Kidney (tissue), 14 donors: ENCODE measurements around the gene HSD17B4. TPM values are rescaled to one million over a fixed set of nuclear protein-coding genes. Genes with fewer than 3 reads are reported as not detected.

Experiments
- DNase-seq, 5 donors: peaks; one replicate each; pipeline ENCODE4 v3.0.0-alpha.2; 2013 to 2020
- FAIRE-seq: peaks from 2 replicates; lab custom pipeline; 2012; peaks lifted over from hg19 to GRCh38; lab: Jason Lieb, UNC
- H3K27ac ChIP-seq, 2 donors: one replicate each; pipeline ENCODE4 v1.7.0; 2013; ENCODE audit warnings: low read depth in 2 of 2, low read length in 2 of 2, inconsistent platforms in 1 of 2
- H3K27me3 ChIP-seq: one replicate; pipeline ENCODE4 v1.7.1; 2013; ENCODE audit warnings: low read length, inconsistent platforms; ENCODE audit not compliant: control insufficient read depth, insufficient read depth
- H3K36me3 ChIP-seq, 3 donors: one replicate each; pipeline versions ENCODE4 v1.7.0 to v1.7.1; 2013; ENCODE audit warnings: low read length in 3 of 3, control low read depth in 1 of 3, inconsistent platforms in 1 of 3; ENCODE audit not compliant: insufficient read depth in 3 of 3, control insufficient read depth in 2 of 3
- H3K4me1 ChIP-seq, 3 donors: one replicate each; pipeline versions ENCODE4 v1.7.0 to v1.7.1; 2013; ENCODE audit warnings: low read length in 3 of 3, inconsistent platforms in 1 of 3, low read depth in 1 of 3; ENCODE audit not compliant: control insufficient read depth in 2 of 3, insufficient read depth in 2 of 3
- H3K4me3 ChIP-seq, 3 donors: one replicate each; pipeline versions ENCODE4 v1.7.0 to v1.8.1; 2013; ENCODE audit warnings: low read length in 3 of 3, control low read depth in 1 of 3, inconsistent platforms in 1 of 3
- H3K9ac ChIP-seq, 3 donors: one replicate each; pipeline versions ENCODE4 v1.7.0 to v1.7.1; 2013; ENCODE audit warnings: low read length in 3 of 3, control low read depth in 1 of 3, inconsistent platforms in 1 of 3
- H3K9me3 ChIP-seq, 3 donors: one replicate each; pipeline versions ENCODE4 v1.7.0 to v1.7.1; 2013; ENCODE audit warnings: low read length in 3 of 3, control low read depth in 1 of 3, inconsistent platforms in 1 of 3; ENCODE audit not compliant: control insufficient read depth in 2 of 3, insufficient read depth in 1 of 3
- CTCF ChIP-seq: IDR thresholded peaks from 3 replicates; pipeline ENCODE4 v1.5.1; 2012; ENCODE audit warnings: mild to moderate bottlenecking, moderate library complexity, borderline replicate concordance; ENCODE audit not compliant: insufficient read depth; ENCODE audit errors: extremely low read depth
- intact Hi-C: fragments of 100-400 bp; cut with DNase I; formaldehyde crosslinking; loops from one replicate; pipeline ENCODE4 v1.11.1; 2022
- polyA plus RNA-seq: library from polyadenylated mRNA; stranded (reverse); fragments of 350-450 nt; fragmentation: Illumina TruSeq; extraction: RNeasy Lipid Tissue Mini Kit (QIAGEN cat#74804); gene quantifications from one replicate; pipeline ENCODE4 v1.2.3, GENCODE V29; 2014; ENCODE audit warnings: low read depth, low replicate concordance; ENCODE audit not compliant: insufficient read depth
- total RNA-seq: library from RNA; stranded (reverse); fragmentation: NEBNext Ultra II Directional; extraction: Animal tissue kit (Norgen Biotek cat#: 25700); gene quantifications from one replicate; pipeline ENCODE4 v1.2.1, GENCODE V29; 2021
- donor health status: control.
- donor health status: control.
- donor health status: control.
- donor health status: control.
- donor health status: control.
- donor health status: DM: yes; HTN: yes; CAD: no.
- donor health status: Normal renal cell carcinoma (clear cell type).

Gene HSD17B4
- total and polyA plus RNA-seq, 2 donors from 2014 or later, result 202 to 212 TPM

- peak in 1 of 5 donors; percentile 4 for DNase-seq
- no peaks in the 10 kb centered on the region for H3K9me3 ChIP-seq
- no peak for FAIRE-seq
- intact Hi-C loops, result no loop called here
- H3K4me1 ChIP-seq, result no peaks in the 10 kb centered on the region
- peaks cover 0 to 14% (median 3%) of the 10 kb centered on the region in 3 donors for H3K36me3 ChIP-seq
- no peak overlapping the region for H3K4me3 ChIP-seq
- no peak for TF ChIP-seq CTCF
- no peaks in the 10 kb centered on the region for H3K27me3 ChIP-seq
- H3K27ac ChIP-seq, result no peak overlapping the region
- no peak overlapping the region for H3K9ac ChIP-seq
Observed at GRCh38 chr5:119522841-119523240, 70.5 kb downstream of the HSD17B4 start.

- Histone ChIP-seq H3K27ac (no peak overlapping the region), H3K9me3 (no peaks in the 10 kb centered on the region), H3K9ac (no peak overlapping the region), H3K4me1 (no peaks in the 10 kb centered on the region), H3K4me3 (no peak overlapping the region), H3K36me3 (peaks cover 0 to 10% (median under 1%) of the 10 kb centered on the region in 3 donors), H3K27me3 (no peaks in the 10 kb centered on the region)
- TF ChIP-seq CTCF, result no peak
- intact Hi-C loops, result no loop called here
- DNase-seq (no peak), FAIRE-seq (no peak)
Observed at GRCh38 chr5:119524485-119524884, 72.2 kb downstream of the HSD17B4 start.

GRCh38 chr5:119527351-119527750 lies 75.1 kb downstream of the HSD17B4 start:
- peaks cover 0 to 12% (median 0%) of the 10 kb centered on the region in 3 donors for H3K36me3 ChIP-seq
- no peaks in the 10 kb centered on the region for H3K4me1 ChIP-seq
- no peak overlapping the region for H3K9ac ChIP-seq
- H3K9me3 ChIP-seq, result no peaks in the 10 kb centered on the region
- H3K27ac ChIP-seq, result no peak overlapping the region
- no peak overlapping the region for H3K4me3 ChIP-seq
- no peak for TF ChIP-seq CTCF
- FAIRE-seq, result no peak
- H3K27me3 ChIP-seq, result no peaks in the 10 kb centered on the region
- no peak for DNase-seq
- intact Hi-C loops, result no loop called here

- no peak for DNase-seq
- Histone ChIP-seq H3K27ac (no peak overlapping the region), H3K4me1 (no peaks in the 10 kb centered on the region), H3K9me3 (no peaks in the 10 kb centered on the region), H3K36me3 (peaks cover 0 to 12% (median 0%) of the 10 kb centered on the region in 3 donors), H3K27me3 (no peaks in the 10 kb centered on the region), H3K4me3 (no peak overlapping the region), H3K9ac (no peak overlapping the region)
- no peak for TF ChIP-seq CTCF
- no peak for FAIRE-seq
- intact Hi-C loops, result no loop called here
Observed at GRCh38 chr5:119529811-119530210, 77.5 kb downstream of the HSD17B4 start.
